OCI-LY3 (cell line): Measurements from ENCODE around the gene ITPA.

Experiments used
- EZH2phosphoT487 ChIP-seq: fragments of 200-600 bp; shearing (Covaris generic); IDR thresholded peaks from 2 replicates; pipeline ENCODE4 v1.6.1; 2018; ENCODE audit warnings: antibody characterized with exemption, mixed run types, low read depth
- TF ChIP-seq, protein P1 (sequence below): fragments of 200-600, 300-600 bp; sonication (generic); IDR thresholded peaks from 2 replicates; pipeline ENCODE4 v1.5.1; 2014; ENCODE audit warnings: antibody characterized with exemption, low read length, low read depth

GRCh38 chr20:3164763-3165410 lies 44.4 kb upstream of the ITPA start:
- TF ChIP-seq, protein P1, sequence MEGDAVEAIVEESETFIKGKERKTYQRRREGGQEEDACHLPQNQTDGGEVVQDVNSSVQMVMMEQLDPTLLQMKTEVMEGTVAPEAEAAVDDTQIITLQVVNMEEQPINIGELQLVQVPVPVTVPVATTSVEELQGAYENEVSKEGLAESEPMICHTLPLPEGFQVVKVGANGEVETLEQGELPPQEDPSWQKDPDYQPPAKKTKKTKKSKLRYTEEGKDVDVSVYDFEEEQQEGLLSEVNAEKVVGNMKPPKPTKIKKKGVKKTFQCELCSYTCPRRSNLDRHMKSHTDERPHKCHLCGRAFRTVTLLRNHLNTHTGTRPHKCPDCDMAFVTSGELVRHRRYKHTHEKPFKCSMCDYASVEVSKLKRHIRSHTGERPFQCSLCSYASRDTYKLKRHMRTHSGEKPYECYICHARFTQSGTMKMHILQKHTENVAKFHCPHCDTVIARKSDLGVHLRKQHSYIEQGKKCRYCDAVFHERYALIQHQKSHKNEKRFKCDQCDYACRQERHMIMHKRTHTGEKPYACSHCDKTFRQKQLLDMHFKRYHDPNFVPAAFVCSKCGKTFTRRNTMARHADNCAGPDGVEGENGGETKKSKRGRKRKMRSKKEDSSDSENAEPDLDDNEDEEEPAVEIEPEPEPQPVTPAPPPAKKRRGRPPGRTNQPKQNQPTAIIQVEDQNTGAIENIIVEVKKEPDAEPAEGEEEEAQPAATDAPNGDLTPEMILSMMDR, result no peak
- TF ChIP-seq EZH2phosphoT487, result no peak
